ENCODE data around the gene LARGE1.

GRCh38 chr22:33657670-33658069, 262.6 kb downstream of the LARGE1 start:
- TF ChIP-seq, protein P1, sequence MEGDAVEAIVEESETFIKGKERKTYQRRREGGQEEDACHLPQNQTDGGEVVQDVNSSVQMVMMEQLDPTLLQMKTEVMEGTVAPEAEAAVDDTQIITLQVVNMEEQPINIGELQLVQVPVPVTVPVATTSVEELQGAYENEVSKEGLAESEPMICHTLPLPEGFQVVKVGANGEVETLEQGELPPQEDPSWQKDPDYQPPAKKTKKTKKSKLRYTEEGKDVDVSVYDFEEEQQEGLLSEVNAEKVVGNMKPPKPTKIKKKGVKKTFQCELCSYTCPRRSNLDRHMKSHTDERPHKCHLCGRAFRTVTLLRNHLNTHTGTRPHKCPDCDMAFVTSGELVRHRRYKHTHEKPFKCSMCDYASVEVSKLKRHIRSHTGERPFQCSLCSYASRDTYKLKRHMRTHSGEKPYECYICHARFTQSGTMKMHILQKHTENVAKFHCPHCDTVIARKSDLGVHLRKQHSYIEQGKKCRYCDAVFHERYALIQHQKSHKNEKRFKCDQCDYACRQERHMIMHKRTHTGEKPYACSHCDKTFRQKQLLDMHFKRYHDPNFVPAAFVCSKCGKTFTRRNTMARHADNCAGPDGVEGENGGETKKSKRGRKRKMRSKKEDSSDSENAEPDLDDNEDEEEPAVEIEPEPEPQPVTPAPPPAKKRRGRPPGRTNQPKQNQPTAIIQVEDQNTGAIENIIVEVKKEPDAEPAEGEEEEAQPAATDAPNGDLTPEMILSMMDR (IDR thresholded peaks at IDR 0.05; ENCODE audit: low read depth, low read length) = no peak
- TF ChIP-seq POLR2A (IDR thresholded peaks at IDR 0.05; ENCODE audit: extremely low read depth, insufficient read length) = no peak
- TF ChIP-seq, protein P2, sequence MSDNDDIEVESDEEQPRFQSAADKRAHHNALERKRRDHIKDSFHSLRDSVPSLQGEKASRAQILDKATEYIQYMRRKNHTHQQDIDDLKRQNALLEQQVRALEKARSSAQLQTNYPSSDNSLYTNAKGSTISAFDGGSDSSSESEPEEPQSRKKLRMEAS (IDR thresholded peaks at IDR 0.05; ENCODE audit: low read depth, low read length) = no peak

All from NB4 (cell line).